ENCODE measurements around the gene HP1BP3. TPM values are rescaled to one million over a fixed set of nuclear protein-coding genes. Genes with fewer than 3 reads are reported as not detected.

The HP1BP3 gene
- total RNA-seq, 1 donor from 2014 or later, result 102 TPM

DNA sequence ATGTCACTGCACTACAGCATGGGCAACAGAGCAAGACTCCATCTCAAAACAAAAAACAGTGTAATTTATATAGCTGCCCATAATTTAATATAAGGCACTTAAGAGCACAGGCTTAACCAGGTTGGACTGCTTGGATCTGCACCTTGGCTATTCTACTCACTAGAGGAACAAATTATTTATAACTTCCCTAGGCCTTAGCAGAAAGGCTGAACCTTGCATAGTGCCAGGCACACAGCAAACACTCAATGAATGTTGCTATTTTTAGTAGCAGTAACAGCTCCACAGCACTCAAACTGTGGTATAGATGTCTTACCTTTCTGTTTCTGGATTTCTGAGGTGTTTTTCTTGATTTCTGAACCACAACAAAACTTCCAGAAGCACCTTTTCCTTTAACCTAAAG, 19.8 kb downstream of the HP1BP3 start:
- Histone ChIP-seq H3K36me3 (ENCODE audit: control insufficient read depth, insufficient read depth, low read length) (peaks cover 24% of the 10 kb centered on the region), H3K27me3 (ENCODE audit: control insufficient read depth, insufficient read depth, low read length) (no peaks in the 10 kb centered on the region), H3K4me3 (ENCODE audit: low read depth, low read length) (no peak overlapping the region)
- TF ChIP-seq, protein P1, sequence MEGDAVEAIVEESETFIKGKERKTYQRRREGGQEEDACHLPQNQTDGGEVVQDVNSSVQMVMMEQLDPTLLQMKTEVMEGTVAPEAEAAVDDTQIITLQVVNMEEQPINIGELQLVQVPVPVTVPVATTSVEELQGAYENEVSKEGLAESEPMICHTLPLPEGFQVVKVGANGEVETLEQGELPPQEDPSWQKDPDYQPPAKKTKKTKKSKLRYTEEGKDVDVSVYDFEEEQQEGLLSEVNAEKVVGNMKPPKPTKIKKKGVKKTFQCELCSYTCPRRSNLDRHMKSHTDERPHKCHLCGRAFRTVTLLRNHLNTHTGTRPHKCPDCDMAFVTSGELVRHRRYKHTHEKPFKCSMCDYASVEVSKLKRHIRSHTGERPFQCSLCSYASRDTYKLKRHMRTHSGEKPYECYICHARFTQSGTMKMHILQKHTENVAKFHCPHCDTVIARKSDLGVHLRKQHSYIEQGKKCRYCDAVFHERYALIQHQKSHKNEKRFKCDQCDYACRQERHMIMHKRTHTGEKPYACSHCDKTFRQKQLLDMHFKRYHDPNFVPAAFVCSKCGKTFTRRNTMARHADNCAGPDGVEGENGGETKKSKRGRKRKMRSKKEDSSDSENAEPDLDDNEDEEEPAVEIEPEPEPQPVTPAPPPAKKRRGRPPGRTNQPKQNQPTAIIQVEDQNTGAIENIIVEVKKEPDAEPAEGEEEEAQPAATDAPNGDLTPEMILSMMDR (IDR thresholded peaks at IDR 0.05; ENCODE audit: insufficient read depth, low read length, severe bottlenecking), result no peak
- FAIRE-seq (no peak), DNase-seq (ENCODE audit: low read depth) (no peak)

DNA sequence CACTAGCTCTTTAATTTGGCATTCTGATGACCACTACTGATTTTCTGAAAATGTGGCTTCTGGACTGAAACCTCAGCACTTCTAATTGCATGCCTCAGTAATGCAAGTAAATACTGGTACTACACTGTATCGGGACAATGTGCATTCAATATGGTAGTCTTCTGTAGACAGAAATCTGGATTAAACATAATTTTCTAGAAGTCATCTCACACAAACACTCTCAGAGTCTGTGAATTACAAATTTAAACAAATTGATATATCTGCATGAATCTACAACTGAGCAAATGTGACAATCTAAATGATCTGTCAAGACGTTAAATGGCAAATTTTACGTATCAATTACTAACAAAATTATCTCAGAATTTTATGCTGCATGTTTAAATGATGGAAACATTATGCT, 23.7 kb downstream of the HP1BP3 start:
- TF ChIP-seq, protein P1 (IDR thresholded peaks at IDR 0.05; ENCODE audit: insufficient read depth, low read length, severe bottlenecking), result no peak
- DNase-seq (ENCODE audit: low read depth), result no peak
- Histone ChIP-seq H3K27me3 (ENCODE audit: control insufficient read depth, insufficient read depth, low read length) (no peaks in the 10 kb centered on the region), H3K4me3 (ENCODE audit: low read depth, low read length) (no peak overlapping the region), H3K36me3 (ENCODE audit: control insufficient read depth, insufficient read depth, low read length) (peaks cover 26% of the 10 kb centered on the region)
- FAIRE-seq, result no peak

DNA sequence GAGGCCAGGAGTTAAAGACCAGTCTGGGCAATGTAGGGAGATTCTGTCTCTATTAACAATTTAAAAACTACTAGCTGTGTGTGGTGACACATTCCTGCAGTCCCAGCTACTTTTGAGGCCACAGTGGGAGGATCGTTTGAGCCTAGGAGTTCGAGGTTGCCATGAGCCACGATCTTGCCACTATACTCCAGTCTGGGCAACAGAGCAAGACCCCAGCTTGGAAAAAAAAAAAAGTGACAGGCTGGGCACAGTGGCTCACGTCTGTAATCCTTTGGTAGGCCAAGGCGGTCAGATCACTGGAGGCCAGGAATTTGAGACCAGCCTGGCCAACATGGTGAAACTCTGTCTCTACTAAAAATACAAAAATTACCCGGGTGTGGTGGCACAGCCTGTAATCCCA, 26.8 kb downstream of the HP1BP3 start:
- TF ChIP-seq, protein P1 (IDR thresholded peaks at IDR 0.05; ENCODE audit: insufficient read depth, low read length, severe bottlenecking), result no peak
- DNase-seq (ENCODE audit: low read depth) (no peak), FAIRE-seq (no peak)
- H3K4me3 ChIP-seq (ENCODE audit: low read depth, low read length), result no peak overlapping the region
- peaks cover 16% of the 10 kb centered on the region for H3K36me3 ChIP-seq (ENCODE audit: control insufficient read depth, insufficient read depth, low read length)
- no peaks in the 10 kb centered on the region for H3K27me3 ChIP-seq (ENCODE audit: control insufficient read depth, insufficient read depth, low read length)

DNA sequence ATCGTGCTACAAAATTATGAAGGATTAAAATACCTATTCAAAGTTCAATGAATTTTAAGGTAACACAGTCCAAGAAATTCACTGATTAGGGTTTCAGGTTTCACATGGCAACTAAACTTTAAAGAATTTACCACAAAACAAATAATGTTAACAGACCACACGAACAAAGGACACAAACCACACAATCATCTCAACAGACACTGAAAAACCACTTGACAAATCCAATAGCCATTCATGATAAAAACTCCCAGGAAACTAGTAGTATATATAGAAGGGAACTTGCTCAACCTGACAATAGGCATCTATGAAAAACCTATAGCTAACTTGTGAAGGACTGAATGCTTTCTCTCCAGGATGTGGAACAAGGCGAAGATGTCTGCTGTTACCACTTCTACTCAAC, 33.5 kb downstream of the HP1BP3 start:
- Histone ChIP-seq H3K4me3 (ENCODE audit: low read depth, low read length) (no peak overlapping the region), H3K27me3 (ENCODE audit: control insufficient read depth, insufficient read depth, low read length) (no peaks in the 10 kb centered on the region), H3K36me3 (ENCODE audit: control insufficient read depth, insufficient read depth, low read length) (peaks cover 8% of the 10 kb centered on the region)
- peak; percentile 26 for DNase-seq (ENCODE audit: low read depth)
- TF ChIP-seq, protein P1 (IDR thresholded peaks at IDR 0.05; ENCODE audit: insufficient read depth, low read length, severe bottlenecking), result no peak
- FAIRE-seq, result no peak

DNA sequence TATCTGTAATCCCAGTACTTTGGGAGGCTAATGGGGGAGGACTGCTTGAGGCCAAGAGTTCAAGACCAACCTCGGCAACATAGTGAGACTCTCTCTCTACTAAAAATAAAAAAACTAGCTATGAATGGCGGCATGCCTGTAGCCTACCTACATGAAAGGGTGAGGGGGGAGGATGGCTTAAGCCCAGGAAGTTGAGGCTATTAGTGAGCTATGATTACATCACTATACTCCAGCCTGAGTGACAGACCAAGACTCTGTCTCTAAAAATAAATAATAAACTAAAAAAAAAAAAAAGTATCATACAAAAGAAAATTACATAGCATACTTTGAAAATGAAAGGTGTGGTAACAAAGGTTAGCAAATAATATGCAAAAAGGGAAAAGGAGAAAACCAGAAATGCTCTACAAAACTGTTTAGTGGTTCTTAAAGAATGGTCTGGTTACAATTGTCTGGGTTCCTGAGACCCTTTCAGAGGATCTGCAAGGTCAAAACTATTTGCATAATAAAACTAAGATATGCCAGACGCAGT, 35.6 kb downstream of the HP1BP3 start:
- Histone ChIP-seq H3K4me3 (ENCODE audit: low read depth, low read length) (no peak overlapping the region), H3K27me3 (ENCODE audit: control insufficient read depth, insufficient read depth, low read length) (no peaks in the 10 kb centered on the region), H3K36me3 (ENCODE audit: control insufficient read depth, insufficient read depth, low read length) (peaks cover 9% of the 10 kb centered on the region)
- TF ChIP-seq, protein P1 (IDR thresholded peaks at IDR 0.05; ENCODE audit: insufficient read depth, low read length, severe bottlenecking), result no peak
- no peak for DNase-seq (ENCODE audit: low read depth)
- FAIRE-seq, result no peak

DNA sequence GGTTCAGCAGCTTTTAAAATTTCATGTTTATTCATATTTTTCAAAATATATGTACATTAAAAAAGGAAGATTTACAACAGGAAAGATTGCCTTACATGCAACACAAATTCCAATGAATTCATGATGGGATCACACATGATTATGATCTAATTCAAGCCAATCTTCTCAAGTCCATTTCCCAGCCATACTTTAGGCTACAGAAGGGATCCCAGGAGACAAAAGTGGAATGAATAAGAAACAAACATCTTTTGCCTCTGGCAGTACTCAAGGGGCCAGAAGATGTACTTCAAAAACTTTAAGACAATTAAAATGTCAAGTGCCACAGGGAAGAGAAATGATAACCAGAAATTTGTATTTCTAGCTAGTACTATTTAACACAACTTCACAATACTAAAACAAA, 44.4 kb downstream of the HP1BP3 start:
- DNase-seq (ENCODE audit: low read depth) (no peak), FAIRE-seq (no peak)
- Histone ChIP-seq H3K36me3 (ENCODE audit: control insufficient read depth, insufficient read depth, low read length) (peaks cover 9% of the 10 kb centered on the region), H3K4me3 (ENCODE audit: low read depth, low read length) (no peak overlapping the region), H3K27me3 (ENCODE audit: control insufficient read depth, insufficient read depth, low read length) (no peaks in the 10 kb centered on the region)
- TF ChIP-seq, protein P1 (IDR thresholded peaks at IDR 0.05; ENCODE audit: insufficient read depth, low read length, severe bottlenecking), result no peak
